ENCODE data around the gene OPCML. TPM values are rescaled to one million over a fixed set of nuclear protein-coding genes. Genes with fewer than 3 reads are reported as not detected.

OPCML gene
- total RNA-seq, 4 donors from 2014 or later = not detected

- no peak for DNase-seq
- 17 to 70% methylated on average over 1 to 3 of the region's 3 CpGs for WGBS, 2 donors (ENCODE audit: low coverage in 1 of 2)
- H3K27me3 ChIP-seq = no peaks in the 10 kb centered on the region
- no peak overlapping the region for H3K27ac ChIP-seq
- no peaks in the 10 kb centered on the region for H3K36me3 ChIP-seq
- no peaks in the 10 kb centered on the region for H3K4me1 ChIP-seq
- H3K9me3 ChIP-seq = no peaks in the 10 kb centered on the region
- H3K4me3 ChIP-seq = no peak overlapping the region
- intact Hi-C loops (cut with DNase I; ENCODE audit: low total_unique reads) = no loop called here
- TF ChIP-seq POLR2A (IDR thresholded peaks at IDR 0.05) (no peak), POLR2AphosphoS5 (IDR thresholded peaks at IDR 0.05) (no peak), EP300 (IDR thresholded peaks at IDR 0.05; ENCODE audit: low read depth) (no peak), CTCF (IDR thresholded peaks at IDR 0.05) (no peak)
- in situ Hi-C loops (cut with MboI; ENCODE audit: low pct_ligation_motif_present in 1 of 4, low pct_unique_long_range_greater_than_20kb in 1 of 4, low sequenced_read_pairs in 3 of 4) = no loop called here
These were observed 461.5 kb downstream of the OPCML start for GRCh38 chr11:133070791-133071190.

- H3K4me1 ChIP-seq = no peaks in the 10 kb centered on the region
- DNase-seq = no peak
- no peak overlapping the region for H3K27ac ChIP-seq
- H3K36me3 ChIP-seq = no peaks in the 10 kb centered on the region
- 39 to 43% methylated on average over 6 to 11 of the region's 11 CpGs for WGBS, 2 donors (ENCODE audit: low coverage in 1 of 2)
- no peak overlapping the region for H3K4me3 ChIP-seq
- no peaks in the 10 kb centered on the region for H3K27me3 ChIP-seq
- no peaks in the 10 kb centered on the region for H3K9me3 ChIP-seq
- intact Hi-C loops (cut with DNase I; ENCODE audit: low total_unique reads) = no loop called here
- in situ Hi-C loops (cut with MboI; ENCODE audit: low pct_ligation_motif_present in 1 of 4, low pct_unique_long_range_greater_than_20kb in 1 of 4, low sequenced_read_pairs in 3 of 4) = no loop called here
- TF ChIP-seq CTCF (IDR thresholded peaks at IDR 0.05) (no peak), POLR2A (IDR thresholded peaks at IDR 0.05) (no peak), POLR2AphosphoS5 (IDR thresholded peaks at IDR 0.05) (no peak), EP300 (IDR thresholded peaks at IDR 0.05; ENCODE audit: low read depth) (no peak)
These were observed 462.1 kb downstream of the OPCML start for GRCh38 chr11:133070021-133070713.

GRCh38 chr11:133065847-133066485 lies 466.3 kb downstream of the OPCML start:
- in situ Hi-C loops (cut with MboI; ENCODE audit: low pct_ligation_motif_present in 1 of 4, low pct_unique_long_range_greater_than_20kb in 1 of 4, low sequenced_read_pairs in 3 of 4) = no loop called here
- no peaks in the 10 kb centered on the region for H3K36me3 ChIP-seq
- H3K27ac ChIP-seq = no peak overlapping the region
- peaks cover 0 to 8% (median 2%) of the 10 kb centered on the region in 4 donors for H3K4me1 ChIP-seq
- WGBS, 2 donors (ENCODE audit: low coverage in 1 of 2) = 90 to 100% methylated on average over 1 to 13 of the region's 13 CpGs
- TF ChIP-seq POLR2AphosphoS5 (IDR thresholded peaks at IDR 0.05) (no peak), EP300 (IDR thresholded peaks at IDR 0.05; ENCODE audit: low read depth) (no peak), CTCF (IDR thresholded peaks at IDR 0.05) (no peak), POLR2A (IDR thresholded peaks at IDR 0.05) (no peak)
- intact Hi-C loops (cut with DNase I; ENCODE audit: low total_unique reads) = no loop called here
- no peaks in the 10 kb centered on the region for H3K9me3 ChIP-seq
- H3K27me3 ChIP-seq = peaks cover 16% of the 10 kb centered on the region
- no peak overlapping the region for H3K4me3 ChIP-seq
- DNase-seq = no peak

- Histone ChIP-seq H3K9me3 (no peaks in the 10 kb centered on the region), H3K36me3 (no peaks in the 10 kb centered on the region), H3K27me3 (peaks cover 16% of the 10 kb centered on the region), H3K4me1 (peaks cover 0 to 8% (median 2%) of the 10 kb centered on the region in 4 donors), H3K27ac (no peak overlapping the region), H3K4me3 (peak overlapping the region in 2 of 4 donors; percentile 37 to 49)
- intact Hi-C loops (cut with DNase I; ENCODE audit: low total_unique reads) (no loop called here), in situ Hi-C loops (cut with MboI; ENCODE audit: low pct_ligation_motif_present in 1 of 4, low pct_unique_long_range_greater_than_20kb in 1 of 4, low sequenced_read_pairs in 3 of 4) (no loop called here)
- no peak for TF ChIP-seq EP300 (IDR thresholded peaks at IDR 0.05; ENCODE audit: low read depth)
- no peak for TF ChIP-seq CTCF (IDR thresholded peaks at IDR 0.05)
- no peak for TF ChIP-seq POLR2A (IDR thresholded peaks at IDR 0.05)
- TF ChIP-seq POLR2AphosphoS5 (IDR thresholded peaks at IDR 0.05) = no peak
- DNase-seq = no peak
- 20 to 83% methylated on average over 1 to 13 of the region's 15 CpGs for WGBS, 2 donors (ENCODE audit: low coverage in 1 of 2)
These were observed 467.3 kb downstream of the OPCML start for GRCh38 chr11:133064961-133065360.

Data from transverse colon (tissue), 4 donors.